PFSK-1 (cell line): ENCODE results near the gene CYB561D1.

Experiments
- FOXP2 ChIP-seq: optimal IDR thresholded peaks from 2 replicates; pipeline ENCODE3; 2011; ENCODE audit warnings: borderline replicate concordance, control low read depth, inconsistent platforms; ENCODE audit not compliant: insufficient read depth; ENCODE audit errors: extremely low read length, extremely low read depth
- POLR2AphosphoS5 ChIP-seq: IDR thresholded peaks from 2 replicates; pipeline ENCODE4 v1.6.1; 2012; ENCODE audit warnings: low read depth, mild to moderate bottlenecking, control low read depth, low read length, moderate library complexity
- REST ChIP-seq, 2 experiments: IDR thresholded peaks; 2 replicates each; pipeline versions ENCODE4 v1.6.1 to v1.8.0; 2011 to 2012; ENCODE audit warnings: low read depth in 2 of 2, low read length in 2 of 2, control low read depth in 1 of 2, inconsistent platforms in 1 of 2, mild to moderate bottlenecking in 1 of 2, moderate library complexity in 1 of 2; ENCODE audit not compliant: insufficient read depth in 1 of 2
- SIN3A ChIP-seq: IDR thresholded peaks from 2 replicates; pipeline ENCODE4 v1.6.1; 2012; ENCODE audit warnings: mild to moderate bottlenecking, low read length, moderate library complexity, borderline replicate concordance; ENCODE audit not compliant: insufficient read depth
- TAF1 ChIP-seq: IDR thresholded peaks from 2 replicates; pipeline ENCODE4 v1.6.1; 2012; ENCODE audit warnings: low read length, control low read depth, borderline replicate concordance; ENCODE audit not compliant: insufficient read depth

CYB561D1 gene

GRCh38 chr1:109499661-109500536, 6.0 kb downstream of the CYB561D1 start:
- TF ChIP-seq POLR2AphosphoS5, result no peak
- TF ChIP-seq REST (IDR thresholded peaks at IDR 0.05; ENCODE audit: insufficient read depth in 1 of 2, low read depth in 2 of 2, low read length in 2 of 2), result no peak
- no peak for TF ChIP-seq SIN3A
- TF ChIP-seq FOXP2, result peak; percentile 20
- no peak for TF ChIP-seq TAF1

GRCh38 chr1:109500941-109501381, 7.1 kb downstream of the CYB561D1 start:
- TF ChIP-seq REST (IDR thresholded peaks at IDR 0.05; ENCODE audit: insufficient read depth in 1 of 2, low read depth in 2 of 2, low read length in 2 of 2), result no peak
- no peak for TF ChIP-seq FOXP2

- no peak for TF ChIP-seq TAF1
- no peak for TF ChIP-seq REST (IDR thresholded peaks at IDR 0.05; ENCODE audit: insufficient read depth in 1 of 2, low read depth in 2 of 2, low read length in 2 of 2)
- TF ChIP-seq POLR2AphosphoS5, result no peak
- TF ChIP-seq SIN3A, result no peak
- TF ChIP-seq FOXP2, result no peak
These were observed 7.9 kb downstream of the CYB561D1 start for GRCh38 chr1:109501644-109502363.

- TF ChIP-seq POLR2AphosphoS5 (no peak), FOXP2 (no peak), TAF1 (no peak), SIN3A (no peak), REST (IDR thresholded peaks at IDR 0.05; ENCODE audit: insufficient read depth in 1 of 2, low read depth in 2 of 2, low read length in 2 of 2) (no peak)
These were observed 8.5 kb downstream of the CYB561D1 start for GRCh38 chr1:109502364-109502851.
